Stimulated activated naive CD4-positive, alpha-beta T cell treated with Interleukin-2 at 50 U/mL for 16 hours (primary cell): ENCODE data around the gene ANP32E.

Source experiments
- DNase-seq: peaks from one replicate; lab custom pipeline; 2025; lab: John Stamatoyannopoulos, UW

ANP32E gene

DNA sequence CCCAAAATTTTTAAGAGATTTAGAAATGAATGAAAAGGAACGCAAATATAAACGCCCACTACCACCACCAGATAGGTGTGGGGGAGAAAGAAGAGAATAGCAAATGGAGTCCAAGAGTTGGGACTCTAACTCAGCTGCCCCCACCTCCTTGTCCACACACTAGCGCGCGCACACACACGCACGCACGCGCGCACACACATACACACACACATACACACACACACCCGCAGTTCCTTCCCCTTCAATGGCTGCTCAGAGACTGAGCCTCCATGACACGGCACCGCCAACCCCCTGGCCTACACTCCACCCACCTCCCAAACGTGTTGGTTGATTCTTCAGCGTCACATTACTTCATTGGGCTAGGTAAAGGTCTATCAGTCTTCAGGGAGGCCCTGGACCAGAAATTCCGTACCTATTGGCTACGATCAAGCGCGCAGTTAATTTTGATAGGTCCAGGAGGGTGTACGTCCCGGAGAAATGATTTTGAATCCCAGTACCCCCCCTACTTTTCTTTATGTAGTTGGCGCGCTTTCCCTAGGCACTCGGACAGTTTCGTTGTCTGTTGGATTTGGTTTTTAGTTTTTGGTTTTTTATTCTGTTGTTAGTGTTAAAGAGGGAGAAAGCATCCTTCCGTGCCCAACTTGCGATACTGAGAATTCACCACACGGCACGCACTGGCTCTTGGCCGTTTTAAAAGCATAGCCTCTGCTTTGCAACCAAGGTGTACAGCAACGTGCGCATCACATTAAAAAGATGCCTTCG is at the start of gene ANP32E:
ANP32E (minus strand) TSS at position 261 of the 762 bp plus-strand sequence. CDS start 326 bp downstream, outside the sequence.
- DNase-seq: peak; percentile 92

DNA sequence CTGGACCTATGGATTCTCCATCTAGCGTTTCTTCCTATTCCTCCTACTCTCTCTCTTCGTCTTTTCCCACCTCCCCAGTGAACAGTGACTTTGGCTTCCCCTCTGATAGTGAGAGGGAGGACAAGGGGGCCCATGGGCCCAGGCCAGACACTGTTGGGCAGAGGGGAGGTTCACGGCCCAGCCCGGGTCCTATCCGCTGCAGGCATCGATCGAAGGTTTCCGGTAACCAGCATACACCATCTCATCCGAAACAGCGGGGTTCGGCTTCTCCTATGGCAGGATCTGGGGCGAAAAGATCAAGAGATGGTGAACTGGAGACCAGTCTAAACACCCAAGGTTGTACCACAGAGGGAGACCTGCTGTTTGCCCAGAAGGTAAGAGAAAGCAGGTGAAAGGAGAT is 47.3 kb upstream of the ANP32E start:
- DNase-seq: no peak

DNA sequence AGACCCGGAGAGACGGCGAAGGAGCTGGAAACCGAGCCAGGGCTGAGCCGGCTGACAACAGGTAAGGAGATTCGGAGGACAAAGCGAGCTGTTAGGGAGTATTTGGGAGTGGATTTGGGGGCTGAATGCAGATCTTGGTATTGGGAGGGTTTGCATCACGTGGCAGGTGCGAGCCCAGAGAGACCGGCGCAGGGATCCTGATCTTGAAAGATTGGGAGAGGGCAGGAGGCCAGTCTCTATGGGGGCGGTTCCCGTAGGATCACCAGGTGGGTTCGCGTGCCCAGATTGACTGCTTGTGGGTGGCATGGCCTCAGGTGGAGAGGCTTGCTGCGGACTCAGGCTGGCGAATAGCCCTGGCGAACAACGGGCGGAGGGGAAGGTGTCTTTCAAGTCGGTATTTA is 46.6 kb upstream of the ANP32E start:
- DNase-seq: no peak

DNA sequence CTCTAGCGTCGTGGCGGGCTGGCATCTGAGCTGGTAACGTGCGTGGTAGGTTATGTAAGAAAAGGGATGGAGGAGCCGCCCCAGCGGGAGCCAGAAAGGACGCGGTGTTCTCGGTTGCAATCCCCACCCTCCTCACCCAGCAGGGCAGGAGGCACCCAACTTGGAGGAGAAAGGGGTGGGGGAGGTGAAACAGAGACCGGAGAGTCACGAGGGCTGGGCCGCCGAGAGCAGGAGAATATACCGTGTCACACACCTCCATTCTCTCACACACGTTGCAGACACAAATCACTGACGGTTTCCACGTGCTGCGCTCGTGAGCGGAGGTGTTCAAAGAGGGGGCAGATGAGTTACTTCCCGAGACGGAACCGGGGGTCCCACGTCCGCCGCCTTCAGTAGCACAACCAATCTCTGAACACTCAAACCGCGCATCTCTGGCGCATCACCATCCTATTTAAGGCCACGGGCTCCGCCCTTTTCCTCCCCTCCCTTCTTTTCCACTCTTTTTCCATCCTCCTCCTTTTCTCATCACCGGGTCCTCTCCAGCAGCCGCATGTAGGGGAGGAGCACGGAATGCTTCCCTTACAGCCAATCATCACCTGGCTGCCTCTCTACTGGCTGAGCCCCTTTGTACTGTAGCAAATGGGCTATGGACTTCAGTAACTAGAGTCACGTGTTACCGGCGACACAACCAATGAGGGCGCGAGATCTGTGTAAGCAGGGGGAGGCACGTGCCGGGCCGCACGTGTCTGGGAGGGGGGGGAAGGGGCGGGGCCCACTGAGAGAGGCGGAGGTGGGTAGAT is 46.0 kb upstream of the ANP32E start, which contains the start of gene CIART:
CIART (plus strand) TSS at position 797 of the 800 bp plus-strand sequence. CDS start 714 bp downstream, outside the sequence.
- peak; percentile 79 for DNase-seq

DNA sequence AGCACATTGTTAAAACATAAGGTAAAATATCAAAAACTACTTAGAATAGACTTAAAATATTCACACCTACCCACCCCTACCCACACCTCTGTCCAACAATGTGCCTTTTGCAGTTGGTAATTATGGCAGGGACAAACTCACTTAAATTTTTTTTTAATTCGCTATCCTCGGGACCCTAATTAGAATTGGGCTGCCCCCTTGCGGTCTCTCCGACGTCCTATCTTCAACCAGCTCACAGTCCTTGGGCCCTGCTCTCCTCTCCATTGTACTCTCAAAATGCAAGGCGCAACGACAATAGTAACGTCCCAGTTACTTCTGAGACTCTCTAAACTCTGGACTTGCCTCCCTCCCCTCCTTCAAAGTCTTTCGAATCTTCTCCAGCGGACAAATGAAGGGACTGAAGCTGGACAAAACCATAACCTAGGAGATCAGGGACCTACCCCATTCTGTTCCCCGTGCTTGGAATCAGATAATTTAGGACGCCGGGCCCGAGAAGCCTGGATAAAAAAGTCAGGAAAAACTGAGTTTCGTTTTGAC is 45.4 kb upstream of the ANP32E start:
- DNase-seq: peak; percentile 27

DNA sequence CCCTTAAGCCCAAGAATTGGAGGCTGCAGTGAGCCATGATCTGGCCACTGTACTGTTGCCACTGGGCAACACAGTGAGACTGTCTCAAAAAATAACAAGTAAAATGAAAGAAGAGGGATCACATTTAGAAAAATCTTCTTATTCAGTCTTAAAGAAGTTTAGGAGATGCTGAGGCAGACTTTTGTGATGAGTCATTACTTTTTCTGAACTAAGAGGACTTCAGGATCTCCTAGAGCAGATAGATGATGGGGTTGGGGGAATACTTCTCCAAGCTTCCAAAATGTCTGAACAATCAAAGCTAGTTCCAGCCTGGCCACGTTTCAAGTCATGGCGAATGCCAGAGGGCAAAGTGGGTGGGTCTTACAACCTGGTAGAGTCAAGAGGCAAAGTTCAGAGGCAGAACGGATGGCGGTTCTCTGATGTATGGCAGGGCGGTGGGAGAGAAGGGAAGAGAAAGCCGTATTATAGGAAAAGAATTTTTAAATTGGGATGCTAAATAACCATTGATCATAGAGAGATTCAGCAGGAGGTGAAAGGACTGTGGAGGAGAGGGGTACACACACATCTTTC is 44.3 kb upstream of the ANP32E start:
- DNase-seq: no peak

DNA sequence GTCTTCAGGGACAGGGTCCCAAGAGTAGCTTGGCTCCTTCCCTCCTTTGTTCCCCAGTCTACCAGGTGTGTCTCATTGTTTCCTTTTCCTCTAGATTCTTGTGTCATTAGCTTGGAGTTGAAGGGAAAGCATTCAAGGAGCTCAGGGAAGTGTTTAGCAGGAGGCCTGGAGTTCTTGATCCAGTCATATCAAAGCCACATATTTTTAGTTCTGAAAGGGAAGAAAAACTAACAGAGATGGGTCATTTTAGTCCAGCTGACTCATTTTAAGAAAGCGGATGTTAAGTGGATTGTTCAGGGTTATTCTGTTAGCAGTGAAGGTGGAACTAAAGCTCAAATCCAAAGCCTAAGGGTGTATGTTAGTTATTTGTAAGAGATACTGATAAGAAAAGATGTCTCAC is 37.4 kb upstream of the ANP32E start:
- DNase-seq: no peak

DNA sequence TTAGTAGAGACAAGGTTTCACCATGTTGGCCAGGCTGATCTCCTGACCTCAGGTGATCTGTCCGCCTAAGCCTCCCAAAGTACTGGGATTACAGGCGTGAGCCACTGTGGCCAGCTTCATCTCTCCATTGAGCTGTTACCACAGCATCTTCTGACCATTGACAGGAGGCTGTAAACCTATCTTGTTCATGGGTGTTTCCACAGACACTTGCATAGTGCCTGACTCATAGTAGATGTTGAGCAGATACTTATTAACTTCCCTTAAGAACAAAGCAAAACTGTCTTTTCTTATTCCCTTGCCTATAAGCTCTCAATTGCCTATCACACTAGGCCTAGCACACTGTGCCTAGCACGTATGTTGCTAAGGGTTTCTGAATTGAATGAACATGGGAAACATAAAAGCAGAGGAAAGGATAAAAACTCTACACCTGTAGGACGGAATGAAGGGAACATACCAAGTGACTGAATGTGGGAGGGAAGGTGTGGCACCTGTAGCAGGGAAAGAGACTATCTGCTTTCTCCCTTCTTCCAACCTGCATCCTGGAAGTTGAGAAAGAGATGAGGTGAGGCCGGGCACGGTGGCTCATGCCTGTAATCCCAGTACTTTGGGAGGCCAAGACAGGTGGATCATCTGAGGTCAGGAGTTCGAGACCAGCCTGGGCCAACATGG is 35.5 kb upstream of the ANP32E start:
- no peak for DNase-seq

DNA sequence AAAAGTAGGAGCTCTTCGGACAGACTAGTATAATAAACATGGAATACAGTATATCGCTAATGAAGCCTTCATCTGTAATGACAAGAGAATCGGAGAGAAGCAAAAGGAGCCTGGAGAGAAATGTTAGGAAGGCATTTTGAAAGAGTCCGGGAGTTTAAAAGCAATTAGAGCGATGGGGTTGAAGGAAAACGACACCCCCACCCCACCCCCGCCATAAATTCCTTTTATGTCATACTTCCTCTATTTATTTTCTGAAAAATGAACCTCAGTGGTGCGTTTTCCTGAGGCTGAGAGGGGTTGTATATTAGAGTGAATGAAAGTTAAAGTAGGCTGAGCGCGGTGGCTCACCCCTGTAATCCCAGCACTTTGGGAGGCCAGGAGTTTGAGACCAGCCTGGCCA is 33.5 kb upstream of the ANP32E start:
- no peak for DNase-seq

DNA sequence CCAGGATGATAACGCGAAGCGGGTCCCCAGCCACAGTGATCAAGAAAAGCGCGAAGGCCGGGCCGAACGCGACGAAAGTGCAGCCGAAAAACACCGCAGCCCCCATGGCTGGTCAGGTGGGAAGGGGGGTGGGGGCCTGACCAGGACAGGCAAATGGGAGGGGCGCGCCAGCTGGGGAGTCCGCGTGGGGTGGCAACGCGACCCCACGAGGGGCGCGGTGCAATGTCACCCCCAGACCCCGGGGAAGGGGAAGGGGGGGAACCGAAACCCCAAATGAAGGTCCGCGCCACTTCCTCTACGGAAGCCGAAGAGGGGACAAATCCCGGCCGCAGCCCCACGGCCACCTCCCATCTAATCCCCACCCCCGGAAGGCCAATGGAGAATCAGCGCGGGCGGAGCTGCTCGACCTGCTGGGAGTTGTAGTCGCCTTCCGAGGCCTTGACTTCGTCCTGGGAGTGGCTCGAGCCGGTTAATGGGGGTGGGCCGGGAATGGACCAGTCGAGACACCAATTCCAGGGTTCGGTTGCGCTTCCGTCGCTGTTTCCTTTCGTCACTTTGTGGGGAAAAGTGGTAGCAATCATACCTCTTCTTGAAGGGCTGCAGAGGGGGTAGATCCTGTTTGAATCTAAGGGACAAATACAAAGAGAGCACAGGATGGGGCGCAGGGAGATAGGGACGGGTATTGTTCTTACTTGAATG is 32.9 kb upstream of the ANP32E start, which contains the start of gene APH1A:
APH1A (minus strand) TSS at position 312 of the 699 bp plus-strand sequence; CDS start at position 106, 206 bp downstream.
- DNase-seq: peak; percentile 95

DNA sequence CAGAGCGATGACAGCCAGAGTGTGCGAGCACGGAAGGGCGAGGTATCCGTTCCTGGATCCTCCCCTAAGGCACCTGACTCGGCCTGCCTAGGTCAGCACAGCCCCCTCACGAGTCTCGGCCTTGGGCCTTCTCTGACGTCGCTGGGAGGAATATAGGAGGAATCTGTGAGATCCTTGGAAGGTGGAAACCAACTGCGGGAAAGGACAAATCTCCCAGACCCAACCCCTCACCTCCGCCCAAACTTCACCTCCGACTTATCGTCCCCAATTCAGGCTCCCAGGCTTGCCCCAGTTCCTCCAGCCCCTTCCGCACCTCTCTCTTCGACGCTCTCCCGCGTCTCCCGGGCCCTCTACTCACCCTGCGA is 32.4 kb upstream of the ANP32E start:
- DNase-seq: peak; percentile 22

DNA sequence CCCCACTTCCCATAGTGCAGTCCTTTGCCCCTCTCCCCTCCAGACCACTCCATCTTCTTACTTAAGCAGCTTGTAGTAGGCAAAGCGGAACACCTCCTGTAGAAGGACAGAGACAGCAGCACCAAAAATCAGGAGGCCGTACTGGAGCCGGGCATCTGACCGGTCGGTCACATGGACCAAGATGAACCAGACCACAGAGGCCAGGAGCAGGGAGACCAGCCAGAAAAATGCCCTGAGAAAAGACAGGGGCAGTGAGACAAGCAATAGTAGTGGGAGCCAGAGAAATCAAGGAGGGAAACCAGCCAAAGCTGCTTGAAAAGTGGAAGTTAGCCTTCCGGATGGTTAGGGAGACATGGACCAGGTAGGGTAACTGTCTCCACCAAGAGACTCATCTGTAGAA is 32.0 kb upstream of the ANP32E start:
- DNase-seq: no peak

DNA sequence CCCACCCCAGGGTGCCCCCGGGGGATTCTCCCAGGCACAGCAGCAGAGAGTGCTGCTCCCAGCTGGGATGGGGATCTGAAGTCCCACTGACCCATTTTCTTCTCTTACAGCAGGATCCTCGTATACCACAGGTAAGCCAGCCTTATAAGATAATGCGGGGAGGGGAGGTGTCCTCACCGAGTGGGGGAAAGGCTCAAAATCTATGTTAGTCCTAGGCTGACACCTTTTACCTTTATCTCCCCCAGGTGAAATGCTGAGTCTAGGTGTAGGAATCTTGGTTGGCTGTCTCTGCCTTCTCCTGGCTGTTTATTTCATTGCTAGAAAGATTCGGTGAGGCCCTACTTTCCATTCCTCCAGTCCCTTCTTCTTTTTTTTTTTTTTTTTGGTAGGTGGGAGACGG is 27.6 kb upstream of the ANP32E start:
- DNase-seq: no peak

DNA sequence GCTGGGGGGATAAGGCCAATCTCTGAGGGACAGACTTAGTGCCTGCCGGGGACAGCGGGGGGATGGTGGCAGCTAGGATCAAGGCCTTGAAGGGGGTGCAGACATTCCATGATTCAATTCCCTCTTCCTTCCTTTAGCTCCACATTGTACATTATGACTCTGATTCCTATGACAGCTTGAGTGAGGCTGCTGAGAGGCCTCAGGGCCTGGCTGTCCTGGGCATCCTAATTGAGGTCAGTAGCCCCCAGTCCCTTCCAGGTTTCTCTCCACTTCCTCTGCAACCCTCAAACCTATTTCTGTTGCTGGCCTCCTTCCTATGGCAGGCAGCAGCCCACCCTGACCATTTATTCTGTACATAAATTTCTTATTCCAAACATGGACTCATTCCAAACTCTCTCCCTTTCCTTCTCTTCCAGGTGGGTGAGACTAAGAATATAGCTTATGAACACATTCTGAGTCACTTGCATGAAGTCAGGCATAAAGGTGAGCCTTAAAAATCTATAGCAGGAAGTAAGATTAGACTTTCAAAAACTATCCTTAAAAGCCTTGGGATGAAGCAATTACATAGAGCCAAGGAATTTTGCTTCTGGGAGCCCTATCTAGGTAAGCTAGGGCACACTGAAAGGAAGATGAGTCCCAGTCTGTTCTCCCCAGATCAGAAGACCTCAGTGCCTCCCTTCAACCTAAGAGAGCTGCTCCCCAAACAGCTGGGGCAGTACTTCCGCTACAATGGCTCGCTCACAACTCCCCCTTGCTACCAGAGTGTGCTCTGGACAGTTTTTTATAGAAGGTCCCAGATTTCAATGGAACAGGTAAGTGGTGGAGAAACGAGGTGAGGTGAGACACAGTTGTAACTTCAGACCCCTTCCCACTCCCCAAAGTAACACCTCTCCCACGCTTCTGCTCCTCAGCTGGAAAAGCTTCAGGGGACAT is 26.7 kb upstream of the ANP32E start:
- no peak for DNase-seq

DNA sequence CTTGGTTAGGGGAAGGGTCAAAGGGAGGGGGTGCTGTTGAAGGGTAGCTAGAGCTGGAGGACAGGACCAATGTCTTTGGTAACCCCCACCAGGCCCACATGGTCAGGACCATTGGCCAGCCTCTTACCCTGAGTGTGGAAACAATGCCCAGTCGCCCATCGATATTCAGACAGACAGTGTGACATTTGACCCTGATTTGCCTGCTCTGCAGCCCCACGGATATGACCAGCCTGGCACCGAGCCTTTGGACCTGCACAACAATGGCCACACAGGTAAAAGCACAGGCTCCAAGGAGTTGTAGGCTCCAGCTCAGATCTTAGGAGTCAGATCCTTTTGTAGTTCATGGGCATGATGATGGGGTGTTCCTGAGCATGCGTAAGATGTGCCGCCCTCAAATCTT is 25.5 kb upstream of the ANP32E start:
- no peak for DNase-seq

DNA sequence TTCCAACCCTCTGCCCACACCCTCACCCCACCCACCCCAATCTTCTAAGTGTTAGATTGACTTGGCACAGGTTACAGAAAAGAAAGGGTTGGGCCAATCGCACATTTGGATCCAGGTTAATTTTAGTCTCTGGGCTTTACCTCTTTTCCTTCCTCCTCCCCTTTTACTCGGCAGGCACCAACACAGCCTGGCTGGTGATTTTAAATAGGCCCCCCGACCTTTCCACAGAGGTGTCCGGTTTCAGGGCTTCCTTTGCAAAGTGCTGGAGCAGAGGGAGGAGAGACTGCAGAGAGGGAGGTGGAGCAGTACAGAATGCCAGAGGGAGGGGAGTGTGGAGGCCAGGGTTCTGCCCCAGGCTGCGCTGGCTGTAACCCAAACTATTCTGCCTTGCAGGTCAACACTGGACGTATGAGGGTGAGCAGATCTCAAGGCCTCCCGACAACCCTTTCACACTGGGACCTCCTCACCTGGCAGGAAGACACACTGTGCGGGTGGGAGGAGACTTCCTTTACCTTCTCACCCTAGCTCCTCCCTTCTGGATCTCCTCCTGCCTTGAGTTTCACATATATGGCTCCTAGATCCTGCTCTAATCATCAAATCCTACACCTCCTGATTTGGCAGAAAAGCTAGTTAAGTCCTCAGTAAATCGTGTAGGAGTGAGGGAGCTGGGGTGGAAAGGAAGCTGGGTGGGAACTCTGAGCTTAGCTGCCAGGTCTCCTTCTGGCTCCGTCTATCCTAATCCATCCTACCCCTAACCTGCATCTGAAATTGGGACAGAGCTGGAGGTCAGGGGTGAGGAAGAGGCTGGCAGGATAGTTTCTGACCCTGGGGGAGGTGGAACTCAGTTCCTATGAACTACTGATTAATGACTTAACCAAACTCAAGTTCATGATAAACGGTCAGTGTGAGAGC is 24.1 kb upstream of the ANP32E start:
- DNase-seq: no peak

DNA sequence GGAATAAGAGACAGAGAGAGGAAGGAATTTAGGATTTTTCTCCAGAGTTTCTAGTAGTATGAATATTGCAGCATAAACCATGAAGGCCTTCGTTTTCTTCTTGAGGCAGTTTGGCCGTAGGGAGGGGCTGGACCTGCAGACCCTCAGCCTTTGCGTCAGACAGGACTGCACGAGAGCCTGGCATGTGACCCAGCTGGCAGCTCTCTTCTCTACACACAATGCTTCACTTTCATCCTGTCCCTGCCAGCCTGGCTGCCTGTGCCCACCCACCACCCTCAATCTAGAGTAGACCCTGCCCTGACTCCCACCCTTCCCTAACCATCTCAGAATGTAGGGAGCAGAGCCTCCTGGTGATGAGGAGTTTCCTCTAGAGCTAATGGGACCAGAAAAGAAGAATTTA is 23.3 kb upstream of the ANP32E start:
- no peak for DNase-seq

DNA sequence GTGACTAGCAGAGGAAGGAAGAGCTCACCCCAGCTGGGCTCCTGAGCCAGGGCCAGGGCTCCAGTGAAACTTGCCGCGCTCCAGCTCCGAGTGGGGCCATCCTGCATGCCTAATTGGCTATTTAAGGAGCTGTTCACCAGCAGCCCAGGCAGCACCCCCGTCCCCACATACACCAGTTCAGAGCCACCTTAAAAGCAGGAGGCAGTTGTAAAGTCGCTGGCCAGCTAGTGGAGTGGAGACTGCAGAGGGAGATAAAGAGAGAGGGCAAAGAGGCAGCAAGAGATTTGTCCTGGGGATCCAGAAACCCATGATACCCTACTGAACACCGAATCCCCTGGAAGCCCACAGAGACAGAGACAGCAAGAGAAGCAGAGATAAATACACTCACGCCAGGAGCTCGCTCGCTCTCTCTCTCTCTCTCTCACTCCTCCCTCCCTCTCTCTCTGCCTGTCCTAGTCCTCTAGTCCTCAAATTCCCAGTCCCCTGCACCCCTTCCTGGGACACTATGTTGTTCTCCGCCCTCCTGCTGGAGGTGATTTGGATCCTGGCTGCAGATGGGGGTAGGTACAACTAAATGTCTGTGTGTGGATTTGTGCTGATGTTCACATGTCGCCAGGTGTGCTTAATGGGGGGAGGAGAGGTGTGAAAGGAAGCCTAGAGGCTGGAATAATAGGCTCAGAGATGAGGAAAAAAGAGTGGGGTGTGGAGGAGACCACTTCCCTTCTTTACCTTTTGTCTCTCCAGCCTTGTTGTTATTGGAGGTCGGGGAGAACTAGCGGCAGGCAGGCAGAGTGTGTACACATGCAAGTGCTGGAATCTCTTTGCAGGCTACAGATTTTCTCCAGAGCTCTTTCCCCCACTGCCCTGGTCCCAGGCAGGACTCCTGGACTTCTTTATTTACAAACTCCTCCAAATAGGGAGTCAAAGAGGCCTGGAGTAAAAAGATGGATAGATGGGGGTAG is 22.0 kb upstream of the ANP32E start, which contains the start of gene CA14:
CA14 (plus strand) TSS at position 151 of the 962 bp plus-strand sequence; CDS start at position 506, 355 bp downstream.
- DNase-seq: no peak
